GM12878 (cell line): ENCODE results near the gene TMEM170B. TPM values are rescaled to one million over a fixed set of nuclear protein-coding genes. Genes with fewer than 3 reads are reported as not detected.

ENCODE experiments used
- KLF5 ChIP-seq: fragments of 450-650 bp; IDR thresholded peaks from 2 replicates; pipeline ENCODE4 v1.6.1; 2014; ENCODE audit warnings: mild to moderate bottlenecking; ENCODE audit not compliant: partially characterized antibody
- NFXL1 ChIP-seq: fragments of 450-650 bp; IDR thresholded peaks from 2 replicates; pipeline ENCODE4 v1.6.1; 2017; ENCODE audit warnings: antibody characterized with exemption, mild to moderate bottlenecking, borderline replicate concordance
- polyA plus RNA-seq, 11 experiments: library from polyadenylated mRNA; depleted of rRNA in 4 of 11; unstranded in 6 of 11; stranded (reverse) in 5 of 11; fragments of >200 nt; fragmentation: Nextera tagmentation in 4 of 11; fragmentation: Illumina TruSeq in 1 of 11; extraction: Ambion mirVana in 4 of 11; extraction: Trizol in 1 of 11; gene quantifications; 1 replicate in 1 of 11; 2 replicates in 10 of 11; pipeline versions ENCODE4 v1.2.1 to v1.2.3, GENCODE V29; 2011 to 2016; ENCODE audit warnings: inconsistent platforms in 2 of 11, missing spikeins in 2 of 11, low read depth in 1 of 11
- total RNA-seq, 4 experiments: library from RNA; depleted of rRNA in 3 of 4; stranded (reverse); fragments of >200 nt in 3 of 4; fragmentation: Illumina TruSeq in 1 of 4; extraction: Trizol in 1 of 4; gene quantifications; 2 replicates each; pipeline versions ENCODE4 v1.2.1 to v1.2.3, GENCODE V29; 2013 to 2021
- TF ChIP-seq, protein P1 (sequence below): fragments of 450-650 bp; IDR thresholded peaks from 2 replicates; pipeline ENCODE4 v1.6.1; 2017; ENCODE audit warnings: mild to moderate bottlenecking, moderate library complexity
- TF ChIP-seq, protein P2 (sequence below): fragments of 450-650 bp; IDR thresholded peaks from 2 replicates; pipeline ENCODE4 v1.6.1; 2016; ENCODE audit warnings: mild to moderate bottlenecking, moderate library complexity, borderline replicate concordance
- TF ChIP-seq, protein P3 (sequence below): fragments of 450-650 bp; IDR thresholded peaks from 2 replicates; pipeline ENCODE4 v1.6.1; 2017; ENCODE audit warnings: mild to moderate bottlenecking, moderate library complexity
- TF ChIP-seq, protein P4 (sequence below): fragments of 450-650 bp; IDR thresholded peaks from 2 replicates; pipeline ENCODE4 v1.6.1; 2017; ENCODE audit warnings: mild to moderate bottlenecking

Gene TMEM170B
- total and polyA plus RNA-seq, 10 of the 15 experiments (the other 5 are each of a cell fraction or from before 2014, with no cell fraction given), result 0.38 to 10.3 (median 4.2) TPM

DNA sequence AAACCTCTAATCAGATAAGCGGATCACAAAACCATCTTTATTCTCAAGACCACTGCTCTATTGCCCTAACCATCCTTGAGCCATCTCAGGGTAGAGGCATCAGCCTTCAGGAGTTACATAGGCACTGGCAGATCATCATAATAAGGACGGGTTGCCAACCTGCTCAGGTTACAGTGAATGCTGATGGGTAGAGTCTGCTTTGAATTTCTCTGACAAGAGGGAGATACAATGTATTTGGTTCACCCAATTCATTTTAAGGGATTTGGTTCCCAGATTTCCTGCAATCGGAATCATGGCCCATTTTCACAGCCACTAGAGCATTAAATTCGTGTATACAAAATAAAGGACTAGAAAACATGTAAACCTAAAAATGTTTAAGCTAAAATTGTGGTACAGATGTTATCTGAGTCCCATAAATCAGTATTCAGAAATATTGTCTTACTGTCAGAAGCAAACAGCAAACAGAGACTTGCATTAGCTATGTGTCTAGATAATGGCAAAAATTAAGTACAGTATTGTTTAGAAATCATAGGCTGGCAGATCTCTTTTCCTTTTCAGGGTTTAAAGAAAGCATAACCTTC lies 41.9 kb upstream of the TMEM170B start (continued):
- TF ChIP-seq, protein P1, sequence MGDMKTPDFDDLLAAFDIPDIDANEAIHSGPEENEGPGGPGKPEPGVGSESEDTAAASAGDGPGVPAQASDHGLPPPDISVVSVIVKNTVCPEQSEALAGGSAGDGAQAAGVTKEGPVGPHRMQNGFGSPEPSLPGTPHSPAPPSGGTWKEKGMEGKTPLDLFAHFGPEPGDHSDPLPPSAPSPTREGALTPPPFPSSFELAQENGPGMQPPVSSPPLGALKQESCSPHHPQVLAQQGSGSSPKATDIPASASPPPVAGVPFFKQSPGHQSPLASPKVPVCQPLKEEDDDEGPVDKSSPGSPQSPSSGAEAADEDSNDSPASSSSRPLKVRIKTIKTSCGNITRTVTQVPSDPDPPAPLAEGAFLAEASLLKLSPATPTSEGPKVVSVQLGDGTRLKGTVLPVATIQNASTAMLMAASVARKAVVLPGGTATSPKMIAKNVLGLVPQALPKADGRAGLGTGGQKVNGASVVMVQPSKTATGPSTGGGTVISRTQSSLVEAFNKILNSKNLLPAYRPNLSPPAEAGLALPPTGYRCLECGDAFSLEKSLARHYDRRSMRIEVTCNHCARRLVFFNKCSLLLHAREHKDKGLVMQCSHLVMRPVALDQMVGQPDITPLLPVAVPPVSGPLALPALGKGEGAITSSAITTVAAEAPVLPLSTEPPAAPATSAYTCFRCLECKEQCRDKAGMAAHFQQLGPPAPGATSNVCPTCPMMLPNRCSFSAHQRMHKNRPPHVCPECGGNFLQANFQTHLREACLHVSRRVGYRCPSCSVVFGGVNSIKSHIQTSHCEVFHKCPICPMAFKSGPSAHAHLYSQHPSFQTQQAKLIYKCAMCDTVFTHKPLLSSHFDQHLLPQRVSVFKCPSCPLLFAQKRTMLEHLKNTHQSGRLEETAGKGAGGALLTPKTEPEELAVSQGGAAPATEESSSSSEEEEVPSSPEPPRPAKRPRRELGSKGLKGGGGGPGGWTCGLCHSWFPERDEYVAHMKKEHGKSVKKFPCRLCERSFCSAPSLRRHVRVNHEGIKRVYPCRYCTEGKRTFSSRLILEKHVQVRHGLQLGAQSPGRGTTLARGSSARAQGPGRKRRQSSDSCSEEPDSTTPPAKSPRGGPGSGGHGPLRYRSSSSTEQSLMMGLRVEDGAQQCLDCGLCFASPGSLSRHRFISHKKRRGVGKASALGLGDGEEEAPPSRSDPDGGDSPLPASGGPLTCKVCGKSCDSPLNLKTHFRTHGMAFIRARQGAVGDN, result peak; percentile 46; the same call in 1 of the 2 replicates
- TF ChIP-seq KLF5, result no peak
- TF ChIP-seq, protein P2, sequence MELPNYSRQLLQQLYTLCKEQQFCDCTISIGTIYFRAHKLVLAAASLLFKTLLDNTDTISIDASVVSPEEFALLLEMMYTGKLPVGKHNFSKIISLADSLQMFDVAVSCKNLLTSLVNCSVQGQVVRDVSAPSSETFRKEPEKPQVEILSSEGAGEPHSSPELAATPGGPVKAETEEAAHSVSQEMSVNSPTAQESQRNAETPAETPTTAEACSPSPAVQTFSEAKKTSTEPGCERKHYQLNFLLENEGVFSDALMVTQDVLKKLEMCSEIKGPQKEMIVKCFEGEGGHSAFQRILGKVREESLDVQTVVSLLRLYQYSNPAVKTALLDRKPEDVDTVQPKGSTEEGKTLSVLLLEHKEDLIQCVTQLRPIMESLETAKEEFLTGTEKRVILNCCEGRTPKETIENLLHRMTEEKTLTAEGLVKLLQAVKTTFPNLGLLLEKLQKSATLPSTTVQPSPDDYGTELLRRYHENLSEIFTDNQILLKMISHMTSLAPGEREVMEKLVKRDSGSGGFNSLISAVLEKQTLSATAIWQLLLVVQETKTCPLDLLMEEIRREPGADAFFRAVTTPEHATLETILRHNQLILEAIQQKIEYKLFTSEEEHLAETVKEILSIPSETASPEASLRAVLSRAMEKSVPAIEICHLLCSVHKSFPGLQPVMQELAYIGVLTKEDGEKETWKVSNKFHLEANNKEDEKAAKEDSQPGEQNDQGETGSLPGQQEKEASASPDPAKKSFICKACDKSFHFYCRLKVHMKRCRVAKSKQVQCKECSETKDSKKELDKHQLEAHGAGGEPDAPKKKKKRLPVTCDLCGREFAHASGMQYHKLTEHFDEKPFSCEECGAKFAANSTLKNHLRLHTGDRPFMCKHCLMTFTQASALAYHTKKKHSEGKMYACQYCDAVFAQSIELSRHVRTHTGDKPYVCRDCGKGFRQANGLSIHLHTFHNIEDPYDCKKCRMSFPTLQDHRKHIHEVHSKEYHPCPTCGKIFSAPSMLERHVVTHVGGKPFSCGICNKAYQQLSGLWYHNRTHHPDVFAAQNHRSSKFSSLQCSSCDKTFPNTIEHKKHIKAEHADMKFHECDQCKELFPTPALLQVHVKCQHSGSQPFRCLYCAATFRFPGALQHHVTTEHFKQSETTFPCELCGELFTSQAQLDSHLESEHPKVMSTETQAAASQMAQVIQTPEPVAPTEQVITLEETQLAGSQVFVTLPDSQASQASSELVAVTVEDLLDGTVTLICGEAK, result no peak
- no peak for TF ChIP-seq NFXL1
- TF ChIP-seq, protein P3, sequence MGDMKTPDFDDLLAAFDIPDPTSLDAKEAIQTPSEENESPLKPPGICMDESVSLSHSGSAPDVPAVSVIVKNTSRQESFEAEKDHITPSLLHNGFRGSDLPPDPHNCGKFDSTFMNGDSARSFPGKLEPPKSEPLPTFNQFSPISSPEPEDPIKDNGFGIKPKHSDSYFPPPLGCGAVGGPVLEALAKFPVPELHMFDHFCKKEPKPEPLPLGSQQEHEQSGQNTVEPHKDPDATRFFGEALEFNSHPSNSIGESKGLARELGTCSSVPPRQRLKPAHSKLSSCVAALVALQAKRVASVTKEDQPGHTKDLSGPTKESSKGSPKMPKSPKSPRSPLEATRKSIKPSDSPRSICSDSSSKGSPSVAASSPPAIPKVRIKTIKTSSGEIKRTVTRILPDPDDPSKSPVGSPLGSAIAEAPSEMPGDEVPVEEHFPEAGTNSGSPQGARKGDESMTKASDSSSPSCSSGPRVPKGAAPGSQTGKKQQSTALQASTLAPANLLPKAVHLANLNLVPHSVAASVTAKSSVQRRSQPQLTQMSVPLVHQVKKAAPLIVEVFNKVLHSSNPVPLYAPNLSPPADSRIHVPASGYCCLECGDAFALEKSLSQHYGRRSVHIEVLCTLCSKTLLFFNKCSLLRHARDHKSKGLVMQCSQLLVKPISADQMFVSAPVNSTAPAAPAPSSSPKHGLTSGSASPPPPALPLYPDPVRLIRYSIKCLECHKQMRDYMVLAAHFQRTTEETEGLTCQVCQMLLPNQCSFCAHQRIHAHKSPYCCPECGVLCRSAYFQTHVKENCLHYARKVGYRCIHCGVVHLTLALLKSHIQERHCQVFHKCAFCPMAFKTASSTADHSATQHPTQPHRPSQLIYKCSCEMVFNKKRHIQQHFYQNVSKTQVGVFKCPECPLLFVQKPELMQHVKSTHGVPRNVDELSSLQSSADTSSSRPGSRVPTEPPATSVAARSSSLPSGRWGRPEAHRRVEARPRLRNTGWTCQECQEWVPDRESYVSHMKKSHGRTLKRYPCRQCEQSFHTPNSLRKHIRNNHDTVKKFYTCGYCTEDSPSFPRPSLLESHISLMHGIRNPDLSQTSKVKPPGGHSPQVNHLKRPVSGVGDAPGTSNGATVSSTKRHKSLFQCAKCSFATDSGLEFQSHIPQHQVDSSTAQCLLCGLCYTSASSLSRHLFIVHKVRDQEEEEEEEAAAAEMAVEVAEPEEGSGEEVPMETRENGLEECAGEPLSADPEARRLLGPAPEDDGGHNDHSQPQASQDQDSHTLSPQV, result peak; percentile 95
- TF ChIP-seq, protein P4, sequence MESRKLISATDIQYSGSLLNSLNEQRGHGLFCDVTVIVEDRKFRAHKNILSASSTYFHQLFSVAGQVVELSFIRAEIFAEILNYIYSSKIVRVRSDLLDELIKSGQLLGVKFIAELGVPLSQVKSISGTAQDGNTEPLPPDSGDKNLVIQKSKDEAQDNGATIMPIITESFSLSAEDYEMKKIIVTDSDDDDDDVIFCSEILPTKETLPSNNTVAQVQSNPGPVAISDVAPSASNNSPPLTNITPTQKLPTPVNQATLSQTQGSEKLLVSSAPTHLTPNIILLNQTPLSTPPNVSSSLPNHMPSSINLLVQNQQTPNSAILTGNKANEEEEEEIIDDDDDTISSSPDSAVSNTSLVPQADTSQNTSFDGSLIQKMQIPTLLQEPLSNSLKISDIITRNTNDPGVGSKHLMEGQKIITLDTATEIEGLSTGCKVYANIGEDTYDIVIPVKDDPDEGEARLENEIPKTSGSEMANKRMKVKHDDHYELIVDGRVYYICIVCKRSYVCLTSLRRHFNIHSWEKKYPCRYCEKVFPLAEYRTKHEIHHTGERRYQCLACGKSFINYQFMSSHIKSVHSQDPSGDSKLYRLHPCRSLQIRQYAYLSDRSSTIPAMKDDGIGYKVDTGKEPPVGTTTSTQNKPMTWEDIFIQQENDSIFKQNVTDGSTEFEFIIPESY, result no peak
